Lower leg skin (tissue), 3 donors: Measurements from ENCODE around the gene METTL16.

ENCODE experiments used
- POLR2A ChIP-seq, 2 donors: fragments of 450-650 bp; IDR thresholded peaks; one replicate each; pipeline ENCODE4 v1.6.1; 2016 to 2017; ENCODE audit warnings: antibody characterized with exemption in 2 of 2, mild to moderate bottlenecking in 1 of 2, moderate library complexity in 1 of 2
- TF ChIP-seq, protein P1 (sequence below), 3 donors: fragments of 450-650 bp; IDR thresholded peaks; one replicate each; pipeline ENCODE4 v1.5.1; 2016; ENCODE audit warnings: antibody characterized with exemption in 3 of 3, mild to moderate bottlenecking in 3 of 3, moderate library complexity in 2 of 3

DNA sequence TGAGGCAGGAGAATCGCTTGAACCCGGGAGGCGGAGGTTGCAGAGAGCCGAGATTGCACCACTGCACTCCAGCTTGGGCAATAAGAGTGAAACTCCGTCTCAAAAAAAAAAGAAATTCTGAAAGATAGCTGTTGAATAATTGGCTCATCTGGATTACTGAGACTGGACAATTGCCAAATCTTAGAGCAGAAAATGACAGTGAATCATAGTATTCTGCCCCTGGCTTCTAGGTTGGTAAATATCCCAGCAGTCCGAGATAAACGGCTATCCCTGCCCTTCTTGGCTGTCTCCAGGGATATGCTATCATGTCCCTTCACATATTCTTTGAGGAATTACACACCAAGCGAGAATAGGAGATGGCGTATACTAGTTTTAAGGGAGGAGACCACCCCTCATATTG is 35.5 kb upstream of the METTL16 start:
- TF ChIP-seq, protein P1, sequence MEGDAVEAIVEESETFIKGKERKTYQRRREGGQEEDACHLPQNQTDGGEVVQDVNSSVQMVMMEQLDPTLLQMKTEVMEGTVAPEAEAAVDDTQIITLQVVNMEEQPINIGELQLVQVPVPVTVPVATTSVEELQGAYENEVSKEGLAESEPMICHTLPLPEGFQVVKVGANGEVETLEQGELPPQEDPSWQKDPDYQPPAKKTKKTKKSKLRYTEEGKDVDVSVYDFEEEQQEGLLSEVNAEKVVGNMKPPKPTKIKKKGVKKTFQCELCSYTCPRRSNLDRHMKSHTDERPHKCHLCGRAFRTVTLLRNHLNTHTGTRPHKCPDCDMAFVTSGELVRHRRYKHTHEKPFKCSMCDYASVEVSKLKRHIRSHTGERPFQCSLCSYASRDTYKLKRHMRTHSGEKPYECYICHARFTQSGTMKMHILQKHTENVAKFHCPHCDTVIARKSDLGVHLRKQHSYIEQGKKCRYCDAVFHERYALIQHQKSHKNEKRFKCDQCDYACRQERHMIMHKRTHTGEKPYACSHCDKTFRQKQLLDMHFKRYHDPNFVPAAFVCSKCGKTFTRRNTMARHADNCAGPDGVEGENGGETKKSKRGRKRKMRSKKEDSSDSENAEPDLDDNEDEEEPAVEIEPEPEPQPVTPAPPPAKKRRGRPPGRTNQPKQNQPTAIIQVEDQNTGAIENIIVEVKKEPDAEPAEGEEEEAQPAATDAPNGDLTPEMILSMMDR (IDR thresholded peaks at IDR 0.05) = no peak
- TF ChIP-seq POLR2A (IDR thresholded peaks at IDR 0.05) = no peak
